GM18519 (cell line): ENCODE data around the gene EXOSC7.

ENCODE experiments used
- ATAC-seq: cut with Tn5 transposase; IDR thresholded peaks from one replicate; pipeline ENCODE4 v1.9.1; 2021; ENCODE audit warnings: mild to moderate bottlenecking, moderate library complexity; ENCODE audit not compliant: unreplicated experiment, low FRiP score

The EXOSC7 gene

GRCh38 chr3:45020534-45020933, 44.5 kb downstream of the EXOSC7 start:
- ATAC-seq, result no peak

- no peak for ATAC-seq
Measured at GRCh38 chr3:45021524-45022297, 45.7 kb downstream of the EXOSC7 start.

- no peak for ATAC-seq
Measured at GRCh38 chr3:45023675-45024074, 47.6 kb downstream of the EXOSC7 start.

GRCh38 chr3:45024542-45025255, 48.7 kb downstream of the EXOSC7 start:
- ATAC-seq, result no peak

GRCh38 chr3:45026038-45026437, 50.0 kb downstream of the EXOSC7 start, which contains the start of gene CLEC3B:
CLEC3B (plus strand) TSS chr3:45026303; CDS start chr3:45026363, 60 bp downstream.
- no peak for ATAC-seq

GRCh38 chr3:45026957-45027356, 50.9 kb downstream of the EXOSC7 start:
- ATAC-seq, result no peak

- ATAC-seq, result no peak
Measured at GRCh38 chr3:45027441-45027840, 51.4 kb downstream of the EXOSC7 start.

- no peak for ATAC-seq
Measured at GRCh38 chr3:45029216-45029615, 53.2 kb downstream of the EXOSC7 start.

- no peak for ATAC-seq
Measured at GRCh38 chr3:45029661-45030060, 53.6 kb downstream of the EXOSC7 start.

GRCh38 chr3:45031531-45031930, 55.5 kb downstream of the EXOSC7 start:
- no peak for ATAC-seq

- ATAC-seq, result no peak
Measured at GRCh38 chr3:45032113-45032512, 56.1 kb downstream of the EXOSC7 start.

- no peak for ATAC-seq
Measured at GRCh38 chr3:45033791-45034190, 57.7 kb downstream of the EXOSC7 start.

GRCh38 chr3:45034612-45035252, 58.7 kb downstream of the EXOSC7 start:
- no peak for ATAC-seq

- ATAC-seq, result no peak
Measured at GRCh38 chr3:45035441-45036301, 59.6 kb downstream of the EXOSC7 start.

GRCh38 chr3:45037720-45038455, 61.8 kb downstream of the EXOSC7 start:
- ATAC-seq, result peak; percentile 54

GRCh38 chr3:45041666-45042065, 65.6 kb downstream of the EXOSC7 start:
- no peak for ATAC-seq

GRCh38 chr3:45042162-45042561, 66.1 kb downstream of the EXOSC7 start:
- ATAC-seq, result no peak

- ATAC-seq, result no peak
Measured at GRCh38 chr3:45043728-45044299, 67.8 kb downstream of the EXOSC7 start.

GRCh38 chr3:45048244-45048643, 72.2 kb downstream of the EXOSC7 start:
- ATAC-seq, result no peak
